CD8-positive, alpha-beta memory T cell (primary cell): ENCODE data around the gene CCDC152. TPM values are rescaled to one million over a fixed set of nuclear protein-coding genes. Genes with fewer than 3 reads are reported as not detected.

Experiments used
- CTCF ChIA-PET: fragments of 350-600 bp; sonication (Branson Sonifier 250); formaldehyde crosslinking; loops from one replicate; lab custom pipeline; 2021; ENCODE audit warnings: antibody characterized with exemption; lab: Charles Lee
- POLR2A ChIA-PET: fragments of 350-600 bp; sonication (Branson Sonifier 250); formaldehyde crosslinking; loops from one replicate; lab custom pipeline; 2021; ENCODE audit warnings: antibody characterized with exemption; lab: Charles Lee
- DNase-seq, 5 donors: peaks; one replicate each; pipeline versions ENCODE4 v3.0.0 to v3.0.0-alpha.2; 2020 to 2022; ENCODE audit warnings: mixed read lengths in 1 of 5
- H3K27ac ChIP-seq: one replicate; pipeline ENCODE4 v1.7.0; 2013; ENCODE audit warnings: low read depth, mild to moderate bottlenecking, low read length, moderate library complexity
- H3K27me3 ChIP-seq: 2 replicates; pipeline ENCODE4 v1.7.0; 2013; ENCODE audit warnings: low read length, mild to moderate bottlenecking; ENCODE audit not compliant: insufficient read depth, poor library complexity, severe bottlenecking
- H3K36me3 ChIP-seq: 2 replicates; pipeline ENCODE4 v1.7.0; 2013; ENCODE audit warnings: mild to moderate bottlenecking, low read length, moderate library complexity; ENCODE audit not compliant: insufficient read depth
- H3K4me1 ChIP-seq: 2 replicates; pipeline ENCODE4 v1.7.0; 2013; ENCODE audit warnings: mild to moderate bottlenecking, low read length, moderate library complexity; ENCODE audit not compliant: insufficient read depth
- H3K4me3 ChIP-seq: 2 replicates; pipeline ENCODE4 v1.7.0; 2013; ENCODE audit warnings: mild to moderate bottlenecking, low read length
- H3K9me3 ChIP-seq: 2 replicates; pipeline ENCODE4 v1.7.0; 2013; ENCODE audit warnings: mild to moderate bottlenecking, low read length
- H3K27ac Mint-ChIP-seq, 8 donors: one replicate each; pipeline ENCODE4 v1.8.0; 2020 to 2021; ENCODE audit warnings: mixed read lengths in 8 of 8, mild to moderate bottlenecking in 6 of 8, inconsistent platforms in 3 of 8, moderate library complexity in 3 of 8
- H3K27me3 Mint-ChIP-seq, 2 donors: one replicate each; pipeline ENCODE4 v1.8.0; 2020 to 2021; ENCODE audit warnings: mixed read lengths in 2 of 2, mild to moderate bottlenecking in 1 of 2, moderate library complexity in 1 of 2
- H3K36me3 Mint-ChIP-seq, 3 donors: one replicate each; pipeline ENCODE4 v1.8.0; 2020 to 2021; ENCODE audit warnings: mixed read lengths in 3 of 3, inconsistent platforms in 1 of 3, mild to moderate bottlenecking in 1 of 3
- H3K4me1 Mint-ChIP-seq, 3 donors: one replicate each; pipeline ENCODE4 v1.8.0; 2020 to 2021; ENCODE audit warnings: mixed read lengths in 3 of 3, inconsistent platforms in 1 of 3, mild to moderate bottlenecking in 1 of 3
- H3K4me3 Mint-ChIP-seq, 7 donors: one replicate each; pipeline ENCODE4 v1.8.0; 2020 to 2021; ENCODE audit warnings: mixed read lengths in 7 of 7, mild to moderate bottlenecking in 6 of 7, moderate library complexity in 4 of 7, inconsistent platforms in 2 of 7
- H3K9me3 Mint-ChIP-seq, 5 donors: one replicate each; pipeline ENCODE4 v1.8.0; 2020 to 2022; ENCODE audit warnings: mixed read lengths in 5 of 5, mild to moderate bottlenecking in 3 of 5, moderate library complexity in 2 of 5, inconsistent platforms in 1 of 5
- polyA plus RNA-seq: library from polyadenylated mRNA; unstranded; fragments of 300-500 nt; fragmentation: Illumina TruSeq; gene quantifications from one replicate; pipeline ENCODE4 v1.2.3, GENCODE V29; 2021
- total RNA-seq, 2 experiments: library from RNA; stranded (reverse); gene quantifications; one replicate each; pipeline ENCODE4 v1.2.3, GENCODE V29; 2021

The CCDC152 gene
- total and polyA plus RNA-seq, 3 experiments from 2014 or later = 3.4 to 16.2 (median 14.5) TPM

DNA sequence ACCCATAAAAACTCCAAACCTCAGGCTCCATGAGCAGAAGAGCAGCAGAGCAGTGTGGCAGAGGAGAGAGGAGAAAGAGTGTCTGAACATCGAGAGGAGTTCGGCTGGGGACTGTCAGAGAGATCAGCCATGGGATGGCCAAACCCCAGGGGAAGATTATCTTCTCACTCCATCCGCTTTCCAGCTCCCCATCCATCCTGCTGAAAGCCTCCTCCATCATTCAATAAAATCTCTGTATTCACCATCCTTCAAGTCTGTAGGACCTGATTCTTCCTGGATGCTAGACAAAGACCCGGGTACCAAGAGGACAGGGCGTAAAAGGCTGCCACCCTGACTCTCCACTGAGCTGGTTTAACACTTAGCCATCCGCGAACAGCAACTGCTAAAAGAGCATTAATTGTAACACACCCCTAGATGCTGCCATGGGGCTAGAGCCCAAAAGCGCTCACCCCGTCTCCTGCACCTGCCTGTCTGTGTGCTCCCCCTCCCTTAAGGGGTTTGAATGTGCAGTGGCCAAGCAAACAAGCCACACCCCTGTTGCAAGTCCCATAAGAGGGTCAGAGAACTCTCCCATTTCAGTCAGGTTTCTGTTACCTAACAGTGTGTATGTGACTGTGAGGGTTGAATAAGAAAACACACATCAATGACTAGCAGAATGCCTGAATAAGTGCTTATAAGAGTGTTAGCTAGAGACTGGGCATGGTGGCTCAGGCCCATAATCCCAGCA is 69.0 kb downstream of the CCDC152 start:
- Histone ChIP-seq H3K36me3 (no peaks in the 10 kb centered on the region), H3K27me3 (no peaks in the 10 kb centered on the region), H3K27ac (no peak overlapping the region), H3K9me3 (no peaks in the 10 kb centered on the region), H3K4me1 (no peaks in the 10 kb centered on the region), H3K4me3 (no peak overlapping the region)
- H3K4me3 Mint-ChIP-seq = no peak overlapping the region
- peaks cover 1 to 10% of the 10 kb centered on the region in 2 donors for H3K27me3 Mint-ChIP-seq
- H3K27ac Mint-ChIP-seq = no peak overlapping the region
- POLR2A ChIA-PET = no interaction called here
- no peaks in the 10 kb centered on the region for H3K36me3 Mint-ChIP-seq
- CTCF ChIA-PET = interaction anchor here (1.3 kb wide), 1 partner anchor 15 kb away, joined by 3 read pairs; no protein-coding TSS in a partner anchor
- no peaks in the 10 kb centered on the region for H3K4me1 Mint-ChIP-seq
- DNase-seq = no peak
- H3K9me3 Mint-ChIP-seq = no peaks in the 10 kb centered on the region

DNA sequence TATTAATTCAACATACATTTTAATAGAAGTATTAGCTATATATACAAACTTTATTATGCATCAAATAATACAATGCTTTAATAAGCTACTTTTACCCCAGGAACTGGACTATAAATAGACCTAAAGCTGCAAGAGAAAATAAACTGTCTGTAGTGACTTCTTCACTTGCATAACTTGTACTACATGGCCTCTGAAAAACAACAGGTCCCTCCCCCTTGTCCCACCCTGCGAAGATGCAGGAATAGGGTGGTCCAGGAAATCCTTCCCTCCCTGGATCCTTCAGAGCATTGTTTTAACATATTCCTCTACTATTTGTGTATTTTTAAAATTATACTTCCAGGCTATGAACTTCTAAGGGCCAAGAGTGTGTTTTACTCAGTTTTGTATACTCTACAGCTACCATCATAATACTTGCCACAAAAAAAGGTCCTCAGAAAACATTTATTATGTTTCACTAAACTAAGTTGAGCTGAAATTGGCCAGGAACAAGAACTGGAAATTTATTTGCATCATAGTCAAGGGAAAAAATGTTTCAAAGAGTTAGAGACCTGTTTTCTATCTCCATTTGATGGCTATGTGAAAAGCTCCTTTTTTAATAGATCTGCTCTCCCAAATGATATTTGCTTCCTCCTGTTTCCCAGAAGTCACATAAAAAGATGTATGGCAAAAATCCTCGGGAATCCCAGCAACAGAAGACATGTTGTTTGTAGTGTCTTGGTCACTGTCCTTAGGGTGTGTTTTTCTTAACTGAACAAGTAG is 70.3 kb downstream of the CCDC152 start:
- ChIA-PET POLR2A (no interaction called here), CTCF (interaction anchor here (1.3 kb wide), 1 partner anchor 16 kb away, joined by 3 read pairs; no protein-coding TSS in a partner anchor)
- Histone ChIP-seq H3K9me3 (no peaks in the 10 kb centered on the region), H3K4me1 (no peaks in the 10 kb centered on the region), H3K27me3 (no peaks in the 10 kb centered on the region), H3K4me3 (no peak overlapping the region), H3K36me3 (no peaks in the 10 kb centered on the region), H3K27ac (no peak overlapping the region)
- Mint-ChIP-seq H3K36me3 (no peaks in the 10 kb centered on the region), H3K27me3 (peaks cover 10 to 15% of the 10 kb centered on the region in 2 donors), H3K4me1 (no peaks in the 10 kb centered on the region), H3K9me3 (no peaks in the 10 kb centered on the region), H3K27ac (no peak overlapping the region), H3K4me3 (no peak overlapping the region)
- no peak for DNase-seq

DNA sequence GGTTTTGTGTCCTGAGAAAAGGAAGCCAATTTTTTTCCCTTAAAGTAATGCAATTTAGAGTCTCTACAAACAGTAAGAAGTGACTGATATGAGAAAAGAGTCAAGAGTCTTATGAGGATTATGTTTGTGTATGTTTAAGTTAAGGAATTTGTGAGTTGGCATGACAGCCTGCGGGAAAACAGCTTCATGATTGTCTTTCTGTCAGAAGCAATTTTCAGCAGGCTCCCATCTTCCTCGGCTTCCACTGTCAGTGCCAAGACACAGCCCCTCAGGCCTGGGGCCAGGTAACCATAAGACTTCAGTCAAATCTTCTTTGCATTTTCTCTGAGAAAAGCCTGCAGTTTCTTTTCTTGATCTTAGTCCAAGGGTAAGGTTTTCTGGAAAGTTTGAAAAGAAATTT is 72.1 kb downstream of the CCDC152 start:
- ChIA-PET POLR2A (no interaction called here), CTCF (no interaction called here)
- Mint-ChIP-seq H3K9me3 (no peaks in the 10 kb centered on the region), H3K4me3 (no peak overlapping the region), H3K36me3 (no peaks in the 10 kb centered on the region), H3K27me3 (peaks cover 10 to 24% of the 10 kb centered on the region in 2 donors), H3K27ac (no peak overlapping the region), H3K4me1 (no peaks in the 10 kb centered on the region)
- H3K4me3 ChIP-seq = no peak overlapping the region
- no peak for DNase-seq
- no peaks in the 10 kb centered on the region for H3K4me1 ChIP-seq
- H3K9me3 ChIP-seq = no peaks in the 10 kb centered on the region
- H3K27me3 ChIP-seq = no peaks in the 10 kb centered on the region
- no peak overlapping the region for H3K27ac ChIP-seq
- no peaks in the 10 kb centered on the region for H3K36me3 ChIP-seq

GRCh38 chr5:42830924-42831323 is 74.3 kb downstream of the CCDC152 start:
- ChIA-PET CTCF (no interaction called here), POLR2A (no interaction called here)
- Mint-ChIP-seq H3K27me3 (peaks cover 5 to 24% of the 10 kb centered on the region in 2 donors), H3K27ac (no peak overlapping the region), H3K4me1 (no peaks in the 10 kb centered on the region), H3K36me3 (peaks cover 0 to 3% (median 0%) of the 10 kb centered on the region in 3 donors), H3K4me3 (no peak overlapping the region), H3K9me3 (peaks cover 0 to 13% (median 4%) of the 10 kb centered on the region in 5 donors)
- Histone ChIP-seq H3K27me3 (no peaks in the 10 kb centered on the region), H3K4me3 (no peak overlapping the region), H3K9me3 (no peaks in the 10 kb centered on the region), H3K36me3 (no peaks in the 10 kb centered on the region), H3K4me1 (no peaks in the 10 kb centered on the region), H3K27ac (no peak overlapping the region)
- DNase-seq = no peak

- H3K27me3 ChIP-seq = no peaks in the 10 kb centered on the region
- DNase-seq = no peak
- CTCF ChIA-PET = no interaction called here
- Mint-ChIP-seq H3K27ac (no peak overlapping the region), H3K9me3 (peaks cover 0 to 13% (median 4%) of the 10 kb centered on the region in 5 donors), H3K36me3 (peaks cover 0 to 3% (median 0%) of the 10 kb centered on the region in 3 donors), H3K27me3 (peaks cover 5 to 24% of the 10 kb centered on the region in 2 donors), H3K4me1 (no peaks in the 10 kb centered on the region), H3K4me3 (no peak overlapping the region)
- H3K9me3 ChIP-seq = no peaks in the 10 kb centered on the region
- no peaks in the 10 kb centered on the region for H3K4me1 ChIP-seq
- no peak overlapping the region for H3K4me3 ChIP-seq
- H3K36me3 ChIP-seq = no peaks in the 10 kb centered on the region
- POLR2A ChIA-PET = no interaction called here
- H3K27ac ChIP-seq = no peak overlapping the region
Measured at GRCh38 chr5:42832060-42832459, 75.4 kb downstream of the CCDC152 start.

- no peaks in the 10 kb centered on the region for H3K4me1 Mint-ChIP-seq
- POLR2A ChIA-PET = no interaction called here
- H3K9me3 Mint-ChIP-seq = peaks cover 0 to 13% (median 4%) of the 10 kb centered on the region in 5 donors
- CTCF ChIA-PET = no interaction called here
- no peaks in the 10 kb centered on the region for H3K4me1 ChIP-seq
- H3K4me3 ChIP-seq = no peak overlapping the region
- peaks cover 0 to 3% (median 0%) of the 10 kb centered on the region in 3 donors for H3K36me3 Mint-ChIP-seq
- peaks cover 2 to 17% of the 10 kb centered on the region in 2 donors for H3K27me3 Mint-ChIP-seq
- no peaks in the 10 kb centered on the region for H3K27me3 ChIP-seq
- no peaks in the 10 kb centered on the region for H3K9me3 ChIP-seq
- no peak overlapping the region for H3K27ac Mint-ChIP-seq
- no peak for DNase-seq
- no peak overlapping the region for H3K27ac ChIP-seq
- H3K36me3 ChIP-seq = no peaks in the 10 kb centered on the region
- H3K4me3 Mint-ChIP-seq = no peak overlapping the region
Measured at GRCh38 chr5:42836070-42836769, 79.6 kb downstream of the CCDC152 start.

- Histone ChIP-seq H3K9me3 (no peaks in the 10 kb centered on the region), H3K27ac (no peak overlapping the region), H3K27me3 (no peaks in the 10 kb centered on the region), H3K4me1 (no peaks in the 10 kb centered on the region), H3K4me3 (no peak overlapping the region), H3K36me3 (no peaks in the 10 kb centered on the region)
- CTCF ChIA-PET = no interaction called here
- Mint-ChIP-seq H3K27me3 (peaks cover 2 to 8% of the 10 kb centered on the region in 2 donors), H3K4me3 (no peak overlapping the region), H3K4me1 (no peaks in the 10 kb centered on the region), H3K27ac (no peak overlapping the region), H3K9me3 (peaks cover 0 to 13% (median 4%) of the 10 kb centered on the region in 5 donors), H3K36me3 (peaks cover 0 to 3% (median 0%) of the 10 kb centered on the region in 3 donors)
- POLR2A ChIA-PET = no interaction called here
- no peak for DNase-seq
Measured at GRCh38 chr5:42837601-42838000, 81.0 kb downstream of the CCDC152 start.

GRCh38 chr5:42839196-42839595 is 82.6 kb downstream of the CCDC152 start:
- peaks cover 0 to 17% (median 4%) of the 10 kb centered on the region in 5 donors for H3K9me3 Mint-ChIP-seq
- no peak overlapping the region for H3K4me3 ChIP-seq
- no peak for DNase-seq
- H3K27ac Mint-ChIP-seq = no peak overlapping the region
- no peaks in the 10 kb centered on the region for H3K4me1 ChIP-seq
- no peaks in the 10 kb centered on the region for H3K36me3 ChIP-seq
- ChIA-PET POLR2A (no interaction called here), CTCF (no interaction called here)
- no peaks in the 10 kb centered on the region for H3K27me3 ChIP-seq
- H3K27ac ChIP-seq = no peak overlapping the region
- peaks cover 0 to 8% (median 0%) of the 10 kb centered on the region in 3 donors for H3K36me3 Mint-ChIP-seq
- no peaks in the 10 kb centered on the region for H3K4me1 Mint-ChIP-seq
- H3K4me3 Mint-ChIP-seq = no peak overlapping the region
- H3K27me3 Mint-ChIP-seq = peaks cover 2 to 4% of the 10 kb centered on the region in 2 donors
- no peaks in the 10 kb centered on the region for H3K9me3 ChIP-seq
